HG02943 (cell line): ENCODE data around the gene WDFY4.

Experiments used
- ATAC-seq: cut with Tn5 transposase; IDR thresholded peaks from one replicate; pipeline ENCODE4 v1.9.1; 2021; ENCODE audit warnings: mild to moderate bottlenecking, low read depth, moderate library complexity; ENCODE audit not compliant: unreplicated experiment

The WDFY4 gene

GRCh38 chr10:48655411-48656240, 29.0 kb upstream of the WDFY4 start:
- no peak for ATAC-seq

- peak; percentile 78 for ATAC-seq
Measured at GRCh38 chr10:48656241-48656913, 28.3 kb upstream of the WDFY4 start.

- ATAC-seq, result no peak
Measured at GRCh38 chr10:48656914-48657305, 27.8 kb upstream of the WDFY4 start.

- ATAC-seq, result no peak
Measured at GRCh38 chr10:48657416-48657815, 27.3 kb upstream of the WDFY4 start.

GRCh38 chr10:48658243-48658974, 26.3 kb upstream of the WDFY4 start:
- ATAC-seq, result no peak

- no peak for ATAC-seq
Measured at GRCh38 chr10:48658975-48659269, 25.8 kb upstream of the WDFY4 start.

- ATAC-seq, result no peak
Measured at GRCh38 chr10:48659790-48660189, 24.9 kb upstream of the WDFY4 start.

GRCh38 chr10:48661441-48661840, 23.2 kb upstream of the WDFY4 start:
- no peak for ATAC-seq

- peak; percentile 50 for ATAC-seq
Measured at GRCh38 chr10:48667960-48668590, 16.6 kb upstream of the WDFY4 start.

GRCh38 chr10:48670978-48671913, 13.4 kb upstream of the WDFY4 start:
- ATAC-seq, result peak; percentile 57

GRCh38 chr10:48671914-48672595, 12.6 kb upstream of the WDFY4 start:
- ATAC-seq, result peak; percentile 32

- ATAC-seq, result no peak
Measured at GRCh38 chr10:48672596-48673265, 11.9 kb upstream of the WDFY4 start.

GRCh38 chr10:48677625-48678024, 7.0 kb upstream of the WDFY4 start:
- ATAC-seq, result no peak

GRCh38 chr10:48678041-48678440, 6.6 kb upstream of the WDFY4 start:
- ATAC-seq, result no peak

- ATAC-seq, result no peak
Measured at GRCh38 chr10:48681740-48682139, 2.9 kb upstream of the WDFY4 start.

- ATAC-seq, result no peak
Measured at GRCh38 chr10:48682265-48682664, 2.4 kb upstream of the WDFY4 start.

- no peak for ATAC-seq
Measured at GRCh38 chr10:48683424-48683823, 1.2 kb upstream of the WDFY4 start.

GRCh38 chr10:48683868-48684267, 805 bp upstream of the WDFY4 start:
- no peak for ATAC-seq

- ATAC-seq, result no peak
Measured at GRCh38 chr10:48684463-48684791, 246 bp upstream of the WDFY4 start.
